K562 (cell line): Measurements from ENCODE around the gene KRABD2.

Experiments
- CBFA2T3 ChIP-seq: fragments of 450-650 bp; IDR thresholded peaks from 2 replicates; pipeline ENCODE4 v1.6.1; 2017
- FOSL1 ChIP-seq: fragments of 200-800 bp; sonication (Bioruptor generic); conservative IDR thresholded peaks from 2 replicates; pipeline ENCODE4 v1.6.1; 2016; ENCODE audit warnings: missing genetic modification characterization, missing compliant biosample characterization
- JUNB ChIP-seq: fragments of 450-650 bp; formaldehyde crosslinking; conservative IDR thresholded peaks from 2 replicates; pipeline ENCODE4 v1.4.0; 2020; ENCODE audit warnings: mild to moderate bottlenecking
- POLR2H ChIP-seq: IDR thresholded peaks from 2 replicates; pipeline ENCODE4 v1.6.1; 2016; ENCODE audit warnings: missing genetic modification characterization, low read depth, mild to moderate bottlenecking, control low read depth, missing compliant biosample characterization, moderate library complexity
- ZNF165 ChIP-seq: fragments of 250-450 bp; sonication (Bioruptor Pico); IDR thresholded peaks from 2 replicates; pipeline ENCODE4 v1.4.0; 2020; ENCODE audit warnings: borderline replicate concordance
- ZNF232 ChIP-seq: sonication (generic); formaldehyde crosslinking; IDR thresholded peaks from 2 replicates; pipeline ENCODE4 v1.8.0; 2022; ENCODE audit warnings: mild to moderate bottlenecking, missing genetic modification reagents
- TF ChIP-seq, protein P1 (sequence below), 2 experiments: fragments of 450-650 bp in 1 of 2; sonication (generic) in 1 of 2; formaldehyde crosslinking in 1 of 2; IDR thresholded peaks in 1 of 2; conservative IDR thresholded peaks in 1 of 2; 2 replicates each; pipeline versions ENCODE4 v1.6.1 to v1.8.1; 2016 to 2023; ENCODE audit warnings: mild to moderate bottlenecking in 2 of 2, moderate library complexity in 2 of 2, inconsistent platforms in 1 of 2, missing genetic modification reagents in 1 of 2

GRCh38 chr17:8421571-8421970, 45.1 kb upstream of the KRABD2 start:
- TF ChIP-seq JUNB: no peak
- no peak for TF ChIP-seq CBFA2T3
- no peak for TF ChIP-seq ZNF232 (CRISPR knock-in tag)
- TF ChIP-seq, protein P1, sequence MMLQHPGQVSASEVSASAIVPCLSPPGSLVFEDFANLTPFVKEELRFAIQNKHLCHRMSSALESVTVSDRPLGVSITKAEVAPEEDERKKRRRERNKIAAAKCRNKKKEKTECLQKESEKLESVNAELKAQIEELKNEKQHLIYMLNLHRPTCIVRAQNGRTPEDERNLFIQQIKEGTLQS (IDR thresholded peaks at IDR 0.05): no peak
- TF ChIP-seq, protein P1 (CRISPR knock-in tag; conservative IDR thresholded peaks at IDR 0.05): no peak
- no peak for TF ChIP-seq ZNF165 (CRISPR knock-in tag)
- TF ChIP-seq FOSL1 (tag): no peak
- TF ChIP-seq POLR2H (tag): no peak
